Common myeloid progenitor, CD34-positive (primary cell): ENCODE results near the gene RBM10.

Experiments used
- CTCF ChIA-PET: fragments of 350-600 bp; sonication (Branson Sonifier 250); formaldehyde crosslinking; loops from one replicate; lab custom pipeline; 2021; ENCODE audit warnings: antibody characterized with exemption; lab: Charles Lee
- POLR2A ChIA-PET: fragments of 350-600 bp; sonication (Branson Sonifier 250); formaldehyde crosslinking; loops from one replicate; lab custom pipeline; 2021; ENCODE audit warnings: antibody characterized with exemption; lab: Charles Lee
- DNase-seq, 3 donors: peaks; one replicate each; pipeline versions ENCODE4 v3.0.0 to v3.0.0-alpha.2; 2013
- H3K27ac ChIP-seq, 2 experiments: 1 replicate in 1 of 2; 2 replicates in 1 of 2; pipeline ENCODE4 v1.7.0; 2013; ENCODE audit warnings: inconsistent platforms in 2 of 2, low read length in 2 of 2, mild to moderate bottlenecking in 2 of 2, low read depth in 1 of 2, moderate library complexity in 1 of 2; ENCODE audit not compliant: severe bottlenecking in 2 of 2, insufficient read depth in 1 of 2, poor library complexity in 1 of 2
- H3K27me3 ChIP-seq, 5 experiments: replicated peaks in 2 of 5; 1 replicate in 3 of 5; 2 replicates in 2 of 5; pipeline versions ENCODE4 v1.6.1 to v1.7.0; 2013; ENCODE audit warnings: low read length in 4 of 5, mild to moderate bottlenecking in 2 of 5, moderate library complexity in 2 of 5, inconsistent platforms in 1 of 5; ENCODE audit not compliant: insufficient read depth in 5 of 5, control insufficient read depth in 4 of 5
- H3K36me3 ChIP-seq, 4 experiments: 1 replicate in 2 of 4; 2 replicates in 2 of 4; pipeline versions ENCODE4 v1.6.1 to v1.7.0; 2013; ENCODE audit warnings: low read length in 3 of 4, control low read depth in 1 of 4, mild to moderate bottlenecking in 1 of 4; ENCODE audit not compliant: control insufficient read depth in 4 of 4, insufficient read depth in 4 of 4
- H3K4me1 ChIP-seq, 4 experiments: 1 replicate in 3 of 4; 2 replicates in 1 of 4; pipeline versions ENCODE4 v1.6.1 to v1.7.1; 2013; ENCODE audit warnings: low read length in 3 of 4, mild to moderate bottlenecking in 3 of 4, control low read depth in 1 of 4, inconsistent platforms in 1 of 4, moderate library complexity in 1 of 4; ENCODE audit not compliant: control insufficient read depth in 4 of 4, insufficient read depth in 4 of 4; ENCODE audit errors: control extremely low read depth in 1 of 4
- H3K4me3 ChIP-seq, 7 experiments: 1 replicate in 4 of 7; 2 replicates in 3 of 7; pipeline versions ENCODE4 v1.5.1 to v1.7.0; 2013; ENCODE audit warnings: mild to moderate bottlenecking in 7 of 7, low read length in 6 of 7, moderate library complexity in 6 of 7, inconsistent platforms in 2 of 7, low read depth in 2 of 7, control low read depth in 1 of 7; ENCODE audit not compliant: insufficient read depth in 4 of 7, control insufficient read depth in 1 of 7; ENCODE audit errors: extremely low read depth in 1 of 7
- H3K9me3 ChIP-seq, 5 experiments: 1 replicate in 4 of 5; 2 replicates in 1 of 5; pipeline versions ENCODE4 v1.6.1 to v1.7.1; 2013; ENCODE audit warnings: low read length in 4 of 5, mild to moderate bottlenecking in 2 of 5, inconsistent platforms in 1 of 5, low read depth in 1 of 5, moderate library complexity in 1 of 5; ENCODE audit not compliant: control insufficient read depth in 4 of 5, insufficient read depth in 2 of 5; ENCODE audit errors: control extremely low read depth in 1 of 5
- WGBS: methylation state at CpG from one replicate; pipeline ENCODE4 v1.1.5; 2013; ENCODE audit not compliant: insufficient coverage; 5-methylcytosine and 5-hydroxymethylcytosine counted together

RBM10 gene

GRCh38 chrX:47180346-47180745, 35.3 kb downstream of the RBM10 start:
- peaks cover 3 to 82% (median 44%) of the 10 kb centered on the region in 4 experiments for H3K36me3 ChIP-seq
- CTCF ChIA-PET: interaction anchor here (1.1 kb wide), 1 partner anchor 200 kb away, joined by 3 read pairs; no protein-coding TSS in a partner anchor

DNA sequence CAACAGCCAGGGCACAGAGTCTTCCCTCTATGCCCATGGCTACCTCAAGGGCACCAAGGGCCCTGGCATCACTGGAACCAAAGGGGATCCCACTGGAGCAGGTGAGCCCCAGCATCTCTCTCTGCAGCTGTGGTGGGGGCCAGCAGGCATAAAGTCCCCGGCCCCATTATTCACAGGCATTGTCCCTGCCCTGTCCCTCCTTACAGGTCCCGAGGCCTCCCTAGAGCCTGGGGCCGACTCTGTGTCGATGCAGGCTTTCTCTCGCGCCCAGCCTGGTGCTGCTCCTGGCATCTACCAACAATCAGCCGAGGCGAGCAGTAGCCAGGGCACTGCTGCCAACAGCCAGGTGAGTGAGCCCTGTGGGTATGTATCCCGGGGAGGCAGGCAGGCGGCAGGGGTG, 36.3 kb downstream of the RBM10 start:
- ChIA-PET POLR2A (no interaction called here), CTCF (interaction anchor here (1.1 to 1.3 kb wide), 2 partner anchors 11 to 199 kb away, joined by 3 to 4 read pairs; no protein-coding TSS in a partner anchor)
- 91% methylated on average over 9 of the region's 10 CpGs for WGBS
- no peaks in the 10 kb centered on the region for H3K9me3 ChIP-seq
- no peak for DNase-seq
- no peaks in the 10 kb centered on the region for H3K4me1 ChIP-seq
- peaks cover 0 to 76% (median 0%) of the 10 kb centered on the region in 5 experiments for H3K27me3 ChIP-seq
- H3K27ac ChIP-seq: no peak overlapping the region
- peaks cover 3 to 82% (median 43%) of the 10 kb centered on the region in 4 experiments for H3K36me3 ChIP-seq
- H3K4me3 ChIP-seq: no peak overlapping the region

More at GRCh38 chrX:47180346-47180745, 35.3 kb downstream of the RBM10 start:
- H3K27ac ChIP-seq: no peak overlapping the region
- DNase-seq: no peak
- H3K9me3 ChIP-seq: no peaks in the 10 kb centered on the region
- no peak overlapping the region for H3K4me3 ChIP-seq
- H3K4me1 ChIP-seq: no peaks in the 10 kb centered on the region
- WGBS: 81% methylated on average over 2 of the region's 8 CpGs
- peaks cover 0 to 77% (median 0%) of the 10 kb centered on the region in 5 experiments for H3K27me3 ChIP-seq
- POLR2A ChIA-PET: no interaction called here

- CTCF ChIA-PET: interaction anchor here (1.3 kb wide), 1 partner anchor 11 kb away, joined by 4 read pairs; no protein-coding TSS in a partner anchor
- peaks cover 0 to 73% (median 0%) of the 10 kb centered on the region in 5 experiments for H3K27me3 ChIP-seq
- DNase-seq: no peak
- WGBS: 87% methylated on average over 9 of the region's 9 CpGs
- no peaks in the 10 kb centered on the region for H3K4me1 ChIP-seq
- H3K27ac ChIP-seq: peak overlapping the region in 1 of 2 experiments; percentile 14
- H3K4me3 ChIP-seq: no peak overlapping the region
- H3K36me3 ChIP-seq: peaks cover 3 to 81% (median 41%) of the 10 kb centered on the region in 4 experiments
- H3K9me3 ChIP-seq: no peaks in the 10 kb centered on the region
- POLR2A ChIA-PET: no interaction called here
These were observed 37.2 kb downstream of the RBM10 start for GRCh38 chrX:47182106-47182700.

DNA sequence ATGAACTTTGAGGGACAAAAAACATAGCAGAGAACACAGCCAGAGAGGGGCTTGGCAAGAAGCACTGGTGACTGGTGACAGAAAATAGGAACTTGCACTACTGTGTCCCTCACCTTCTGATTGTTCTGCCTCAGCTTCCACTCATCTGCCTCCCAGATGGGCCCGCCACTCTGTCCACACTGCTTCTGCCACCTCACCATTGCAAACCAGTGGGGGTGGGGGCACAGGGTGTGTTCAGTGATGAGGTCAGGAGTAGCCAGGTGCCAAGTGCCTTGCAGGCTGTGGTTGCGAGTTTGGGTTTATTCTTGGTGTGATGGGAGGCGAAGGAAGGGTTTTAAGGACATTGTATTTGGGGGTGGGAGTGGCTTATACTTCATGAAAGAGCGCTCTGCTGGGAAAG, 39.5 kb downstream of the RBM10 start:
- Histone ChIP-seq H3K27me3 (peaks cover 0 to 61% (median 0%) of the 10 kb centered on the region in 5 experiments), H3K36me3 (peaks cover 3 to 62% (median 29%) of the 10 kb centered on the region in 4 experiments), H3K27ac (no peak overlapping the region), H3K4me1 (no peaks in the 10 kb centered on the region), H3K9me3 (no peaks in the 10 kb centered on the region), H3K4me3 (no peak overlapping the region)
- DNase-seq: no peak
- 86% methylated on average over 3 of the region's 4 CpGs for whole genome bisulfite sequencing
- ChIA-PET POLR2A (no interaction called here), CTCF (no interaction called here)

GRCh38 chrX:47185241-47185640, 40.2 kb downstream of the RBM10 start:
- POLR2A ChIA-PET: no interaction called here
- H3K9me3 ChIP-seq: no peaks in the 10 kb centered on the region
- no peak overlapping the region for H3K4me3 ChIP-seq
- no peak overlapping the region for H3K27ac ChIP-seq
- H3K36me3 ChIP-seq: peaks cover 3 to 57% (median 26%) of the 10 kb centered on the region in 4 experiments
- peaks cover 0 to 60% (median 0%) of the 10 kb centered on the region in 5 experiments for H3K27me3 ChIP-seq
- WGBS: 92% methylated on average over 11 of the region's 17 CpGs
- H3K4me1 ChIP-seq: peaks cover 0 to under 1% (median 0%) of the 10 kb centered on the region in 4 experiments
- no peak for DNase-seq
- CTCF ChIA-PET: no interaction called here

DNA sequence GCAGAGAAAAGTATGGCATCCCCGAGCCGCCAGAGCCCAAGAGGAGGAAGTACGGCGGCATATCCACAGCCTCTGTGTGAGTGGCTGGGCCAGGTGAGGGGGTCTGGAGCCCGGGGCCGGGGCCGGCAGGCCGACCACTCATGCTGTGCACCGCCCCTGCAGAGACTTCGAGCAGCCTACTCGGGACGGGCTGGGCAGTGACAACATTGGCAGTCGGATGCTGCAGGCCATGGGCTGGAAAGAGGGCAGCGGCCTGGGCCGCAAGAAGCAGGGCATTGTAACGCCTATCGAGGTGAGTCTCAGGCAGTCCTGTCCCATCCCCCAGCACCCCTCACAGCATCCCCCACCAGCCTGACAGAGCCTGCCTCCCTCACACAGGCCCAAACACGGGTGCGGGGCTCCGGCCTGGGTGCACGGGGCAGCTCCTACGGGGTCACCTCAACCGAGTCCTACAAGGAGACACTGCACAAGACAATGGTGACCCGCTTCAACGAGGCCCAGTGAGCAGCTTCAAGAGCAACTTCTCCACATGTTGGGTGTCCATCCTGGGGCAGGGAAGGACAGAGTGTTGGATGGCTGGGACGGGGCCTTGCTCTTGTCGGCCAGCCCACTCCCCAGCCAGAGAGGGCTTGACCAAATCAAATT, 41.2 kb downstream of the RBM10 start:
- POLR2A ChIA-PET: no interaction called here
- WGBS: 89% methylated on average over 23 of the region's 27 CpGs
- H3K4me3 ChIP-seq: no peak overlapping the region
- DNase-seq: no peak
- H3K9me3 ChIP-seq: no peaks in the 10 kb centered on the region
- peaks cover 0 to 67% (median 0%) of the 10 kb centered on the region in 5 experiments for H3K27me3 ChIP-seq
- H3K36me3 ChIP-seq: peaks cover 3 to 49% (median 22%) of the 10 kb centered on the region in 4 experiments
- peaks cover 0 to 6% (median 2%) of the 10 kb centered on the region in 4 experiments for H3K4me1 ChIP-seq
- H3K27ac ChIP-seq: no peak overlapping the region
- CTCF ChIA-PET: interaction anchor here (0.6 kb wide), 1 partner anchor 33 kb away, joined by 3 read pairs; no protein-coding TSS in a partner anchor
